KMS-11 (cell line): ENCODE results near the gene KLC4.
A peak's percentile ranks its signal among the peaks of the same experiment; 100 is the strongest.

Source experiments
- H2AFZ ChIP-seq: fragments of 200-600 bp; sonication (generic); 2 replicates; pipeline ENCODE4 v1.6.1; 2016; ENCODE audit warnings: antibody characterized with exemption, mixed run types, low read depth
- H3K27ac ChIP-seq: fragments of 200-600 bp; sonication (generic); 2 replicates; pipeline ENCODE4 v1.6.1; 2016; ENCODE audit warnings: mild to moderate bottlenecking, mixed run types
- H3K27me3 ChIP-seq: fragments of 200-600 bp; sonication (generic); 2 replicates; pipeline ENCODE4 v1.6.1; 2017; ENCODE audit warnings: mild to moderate bottlenecking, low read depth, mixed run types, moderate library complexity; ENCODE audit not compliant: insufficient read depth
- H3K36me3 ChIP-seq: fragments of 200-600 bp; sonication (generic); 2 replicates; pipeline ENCODE4 v1.6.1; 2017; ENCODE audit warnings: mild to moderate bottlenecking, mixed run types; ENCODE audit not compliant: insufficient read depth
- H3K4me1 ChIP-seq: fragments of 200-600 bp; sonication (generic); 2 replicates; pipeline ENCODE4 v1.6.1; 2016; ENCODE audit warnings: mild to moderate bottlenecking, low read depth, mixed run types; ENCODE audit not compliant: poor library complexity, severe bottlenecking
- H3K4me2 ChIP-seq: fragments of 200-600 bp; sonication (generic); 2 replicates; pipeline ENCODE4 v1.7.0; 2016; ENCODE audit warnings: mild to moderate bottlenecking, mixed run types
- H3K4me3 ChIP-seq: fragments of 200-600 bp; sonication (generic); IDR thresholded peaks from 2 replicates; pipeline ENCODE4 v1.6.1; 2017; ENCODE audit warnings: low read depth, low read length, mixed read lengths; ENCODE audit not compliant: insufficient read depth
- H3K79me2 ChIP-seq: fragments of 200-600 bp; sonication (generic); 2 replicates; pipeline ENCODE4 v1.6.1; 2016; ENCODE audit warnings: low read depth, mixed run types; ENCODE audit not compliant: insufficient read depth
- H3K9ac ChIP-seq: fragments of 200-600 bp; sonication (generic); 2 replicates; pipeline ENCODE4 v1.6.1; 2016; ENCODE audit warnings: mild to moderate bottlenecking, mixed run types
- H4K20me1 ChIP-seq: fragments of 200-600 bp; sonication (generic); 2 replicates; pipeline ENCODE4 v1.6.1; 2016; ENCODE audit warnings: mild to moderate bottlenecking, mixed run types; ENCODE audit not compliant: insufficient read depth
- CTCF ChIP-seq: fragments of 200-600 bp; sonication (generic); conservative IDR thresholded peaks from 2 replicates; pipeline ENCODE4 v1.6.1; 2017; ENCODE audit warnings: low read depth, mild to moderate bottlenecking, antibody characterized with exemption, low read length, moderate library complexity, mixed read lengths

Gene KLC4

GRCh38 chr6:43019152-43019551, 40.3 kb upstream of the KLC4 start:
- no peak overlapping the region for H3K27ac ChIP-seq
- no peak overlapping the region for H3K9ac ChIP-seq
- H4K20me1 ChIP-seq = no peaks in the 10 kb centered on the region
- H3K4me2 ChIP-seq = no peak overlapping the region; the same call in 1 of the 2 replicates
- H3K36me3 ChIP-seq = no peaks in the 10 kb centered on the region
- no peak for TF ChIP-seq CTCF
- no peak overlapping the region for H2AFZ ChIP-seq
- no peaks in the 10 kb centered on the region for H3K27me3 ChIP-seq
- H3K79me2 ChIP-seq = peaks cover 43% of the 10 kb centered on the region
- no peak overlapping the region for H3K4me3 ChIP-seq
- H3K4me1 ChIP-seq = peaks cover 53% of the 10 kb centered on the region

- Histone ChIP-seq H3K4me2 (no peak overlapping the region; the same call in 1 of the 2 replicates), H3K27ac (no peak overlapping the region), H3K4me1 (peaks cover 48% of the 10 kb centered on the region), H3K9ac (no peak overlapping the region), H2AFZ (no peak overlapping the region), H3K27me3 (no peaks in the 10 kb centered on the region), H3K79me2 (peaks cover 39% of the 10 kb centered on the region), H3K4me3 (no peak overlapping the region), H4K20me1 (no peaks in the 10 kb centered on the region), H3K36me3 (no peaks in the 10 kb centered on the region)
- no peak for TF ChIP-seq CTCF
Observed at GRCh38 chr6:43020052-43020705, 39.3 kb upstream of the KLC4 start.

GRCh38 chr6:43020847-43021246, 38.6 kb upstream of the KLC4 start:
- Histone ChIP-seq H3K4me1 (peaks cover 43% of the 10 kb centered on the region), H4K20me1 (no peaks in the 10 kb centered on the region), H3K4me2 (peak overlapping the region; percentile 98), H3K27ac (peak overlapping the region; percentile 70), H3K4me3 (no peak overlapping the region), H3K36me3 (no peaks in the 10 kb centered on the region), H2AFZ (peak overlapping the region; percentile 87; the same call in 1 of the 2 replicates), H3K27me3 (no peaks in the 10 kb centered on the region), H3K9ac (peak overlapping the region; percentile 65; the same call in 1 of the 2 replicates), H3K79me2 (peaks cover 35% of the 10 kb centered on the region)
- TF ChIP-seq CTCF = no peak

- TF ChIP-seq CTCF = no peak
- peak within 1 kb of the TSS; percentile 87 for H2AFZ ChIP-seq
- peak within 1 kb of the TSS; percentile 98 for H3K4me2 ChIP-seq
- no peak within 1 kb of the TSS for H3K4me3 ChIP-seq
- H3K36me3 ChIP-seq = no peaks in the 10 kb centered on the region
- H4K20me1 ChIP-seq = no peaks in the 10 kb centered on the region
- H3K9ac ChIP-seq = peak within 1 kb of the TSS; percentile 65; the same call in 1 of the 2 replicates
- peak within 1 kb of the TSS; percentile 70 for H3K27ac ChIP-seq
- peaks cover 29% of the 10 kb centered on the region for H3K79me2 ChIP-seq
- peaks cover 37% of the 10 kb centered on the region for H3K4me1 ChIP-seq
- no peaks in the 10 kb centered on the region for H3K27me3 ChIP-seq
Observed at GRCh38 chr6:43021270-43022047, 38.0 kb upstream of the KLC4 start, which contains the start of gene RRP36. RRP36 (plus strand) TSS chr6:43021623; CDS start chr6:43021655, 32 bp downstream.
